Liver (tissue), 3 donors: ENCODE data around the gene UBALD2.

Experiments used
- CTCF ChIP-seq: fragments of 150-350 bp; IDR thresholded peaks from 2 replicates; pipeline ENCODE4 v1.5.1; 2017; ENCODE audit warnings: improper control_type of control experiment, low read depth, low read length; ENCODE audit not compliant: missing input control
- FOXA1 ChIP-seq: IDR thresholded peaks from 2 replicates; pipeline ENCODE4 v1.6.1; 2016; ENCODE audit warnings: antibody characterized with exemption
- JUND ChIP-seq, 2 donors: IDR thresholded peaks; 2 replicates each; pipeline ENCODE4 v1.6.1; 2016; ENCODE audit warnings: antibody characterized with exemption in 2 of 2
- MAX ChIP-seq: IDR thresholded peaks from 2 replicates; pipeline ENCODE4 v1.6.1; 2016; ENCODE audit warnings: antibody characterized with exemption
- NR2F2 ChIP-seq: IDR thresholded peaks from 2 replicates; pipeline ENCODE4 v1.6.1; 2016; ENCODE audit warnings: antibody characterized with exemption
- RAD21 ChIP-seq, 2 donors: IDR thresholded peaks; 2 replicates each; pipeline ENCODE4 v1.6.1; 2016; ENCODE audit warnings: antibody characterized with exemption in 2 of 2, mild to moderate bottlenecking in 2 of 2
- REST ChIP-seq: IDR thresholded peaks from 2 replicates; pipeline ENCODE4 v1.6.1; 2016; ENCODE audit warnings: antibody characterized with exemption, mild to moderate bottlenecking
- RXRA ChIP-seq, 2 donors: IDR thresholded peaks; 2 replicates each; pipeline ENCODE4 v1.6.1; 2017 to 2018; ENCODE audit warnings: antibody characterized with exemption in 2 of 2, mild to moderate bottlenecking in 1 of 2
- SP1 ChIP-seq: IDR thresholded peaks from 2 replicates; pipeline ENCODE4 v1.6.1; 2018; ENCODE audit warnings: antibody characterized with exemption, mild to moderate bottlenecking
- TAF1 ChIP-seq: conservative IDR thresholded peaks from 2 replicates; pipeline ENCODE4 v1.6.1; 2016; ENCODE audit warnings: antibody characterized with exemption, mild to moderate bottlenecking
- YY1 ChIP-seq: IDR thresholded peaks from 2 replicates; pipeline ENCODE4 v1.6.1; 2016; ENCODE audit warnings: antibody characterized with exemption, mild to moderate bottlenecking
- ZBTB33 ChIP-seq: IDR thresholded peaks from 2 replicates; pipeline ENCODE4 v1.6.1; 2016; ENCODE audit warnings: antibody characterized with exemption
- donor health status: healthy.
- donor health status: healthy.

GRCh38 chr17:76297436-76297835 is 32.3 kb downstream of the UBALD2 start:
- TF ChIP-seq MAX (no peak), CTCF (no peak), SP1 (no peak), TAF1 (no peak), REST (no peak), NR2F2 (no peak), YY1 (no peak), RAD21 (IDR thresholded peaks at IDR 0.05) (no peak), JUND (IDR thresholded peaks at IDR 0.05) (no peak), FOXA1 (no peak), RXRA (IDR thresholded peaks at IDR 0.05) (no peak), ZBTB33 (no peak)
